Muscle layer of colon (tissue), 2 donors: ENCODE measurements around the gene CTNS.

ENCODE experiments used
- H3K27ac ChIP-seq: one replicate; pipeline ENCODE4 v1.7.0; 2013; ENCODE audit warnings: low read depth, mild to moderate bottlenecking, low read length, moderate library complexity
- H3K27me3 ChIP-seq, 2 donors: one replicate each; pipeline ENCODE4 v1.7.0; 2013; ENCODE audit warnings: low read length in 2 of 2, mild to moderate bottlenecking in 2 of 2; ENCODE audit not compliant: insufficient read depth in 2 of 2, control insufficient read depth in 1 of 2
- H3K36me3 ChIP-seq: one replicate; pipeline ENCODE4 v1.7.0; 2013; ENCODE audit warnings: mild to moderate bottlenecking, low read length; ENCODE audit not compliant: insufficient read depth
- H3K4me1 ChIP-seq: one replicate; pipeline ENCODE4 v1.7.0; 2013; ENCODE audit warnings: mild to moderate bottlenecking, low read length; ENCODE audit not compliant: insufficient read depth
- H3K4me3 ChIP-seq, 2 donors: one replicate each; pipeline ENCODE4 v1.7.0; 2013; ENCODE audit warnings: low read length in 2 of 2, low read depth in 1 of 2, mild to moderate bottlenecking in 1 of 2, moderate library complexity in 1 of 2
- H3K9ac ChIP-seq: one replicate; pipeline ENCODE4 v1.7.0; 2013; ENCODE audit warnings: low read length
- H3K9me3 ChIP-seq: one replicate; pipeline ENCODE4 v1.7.0; 2013; ENCODE audit warnings: mild to moderate bottlenecking, low read length
- donor health status: abdominal sarcoma.
- donor health status: Adenocarcinoma of cecum.

The CTNS gene

DNA sequence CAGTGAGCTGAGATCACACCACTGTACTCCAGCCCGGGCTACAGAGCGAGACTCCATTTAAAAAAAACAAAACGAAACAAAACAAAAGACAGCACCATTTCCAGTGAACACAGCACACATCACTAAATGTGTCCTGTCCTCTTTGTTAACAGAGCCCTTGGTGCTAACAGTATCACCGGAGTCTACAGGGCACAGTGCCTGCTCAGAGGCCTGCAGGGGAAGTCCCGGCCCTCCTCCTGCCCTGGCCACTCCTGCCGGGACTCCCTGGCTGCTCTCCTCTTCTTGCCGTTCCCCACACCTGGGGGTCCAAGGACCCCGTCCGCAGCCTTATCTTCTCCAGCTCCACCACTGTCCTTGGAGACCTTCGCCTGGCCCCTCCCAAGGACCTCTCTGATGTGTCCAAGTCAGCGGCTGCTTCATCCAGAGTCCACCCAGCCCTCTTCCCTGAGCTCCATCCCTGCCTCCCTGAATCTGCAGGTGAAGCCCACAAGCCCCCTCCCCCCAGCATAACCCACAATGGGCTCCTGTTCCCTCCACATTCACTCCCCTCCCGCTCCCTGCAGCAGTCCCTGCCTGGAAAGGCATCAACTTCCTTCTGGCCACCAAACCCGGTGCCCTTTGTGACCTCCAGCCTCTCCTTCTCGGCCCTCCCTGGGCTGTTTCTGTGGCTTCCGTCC lies 35.9 kb upstream of the CTNS start:
- H3K9me3 ChIP-seq: no peaks in the 10 kb centered on the region
- no peak overlapping the region for H3K4me3 ChIP-seq
- H3K36me3 ChIP-seq: no peaks in the 10 kb centered on the region
- no peak overlapping the region for H3K9ac ChIP-seq
- H3K27me3 ChIP-seq: no peaks in the 10 kb centered on the region
- H3K4me1 ChIP-seq: no peaks in the 10 kb centered on the region
- H3K27ac ChIP-seq: no peak overlapping the region

DNA sequence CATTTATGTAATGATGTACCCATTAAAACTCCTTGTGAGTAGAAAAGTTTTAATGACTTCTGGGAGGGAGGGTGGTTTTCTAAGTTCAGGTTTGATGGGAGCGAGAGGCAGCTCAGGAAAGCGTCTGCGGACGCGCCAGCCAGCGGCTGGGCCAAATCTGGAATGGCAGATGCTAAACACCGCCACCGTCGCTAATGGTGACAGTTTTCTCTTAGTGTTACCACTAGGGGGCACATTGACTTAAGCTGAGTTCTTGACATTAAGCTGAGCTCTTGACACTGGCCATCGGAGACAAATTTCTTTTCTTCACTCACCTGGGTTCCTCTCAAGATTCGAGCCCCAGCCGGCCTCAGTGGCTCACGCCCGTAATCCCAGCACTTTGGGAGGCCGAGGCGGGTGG lies 34.1 kb upstream of the CTNS start:
- no peak overlapping the region for H3K9ac ChIP-seq
- no peaks in the 10 kb centered on the region for H3K27me3 ChIP-seq
- no peak overlapping the region for H3K27ac ChIP-seq
- H3K4me1 ChIP-seq: no peaks in the 10 kb centered on the region
- H3K9me3 ChIP-seq: no peaks in the 10 kb centered on the region
- no peaks in the 10 kb centered on the region for H3K36me3 ChIP-seq
- H3K4me3 ChIP-seq: no peak overlapping the region

DNA sequence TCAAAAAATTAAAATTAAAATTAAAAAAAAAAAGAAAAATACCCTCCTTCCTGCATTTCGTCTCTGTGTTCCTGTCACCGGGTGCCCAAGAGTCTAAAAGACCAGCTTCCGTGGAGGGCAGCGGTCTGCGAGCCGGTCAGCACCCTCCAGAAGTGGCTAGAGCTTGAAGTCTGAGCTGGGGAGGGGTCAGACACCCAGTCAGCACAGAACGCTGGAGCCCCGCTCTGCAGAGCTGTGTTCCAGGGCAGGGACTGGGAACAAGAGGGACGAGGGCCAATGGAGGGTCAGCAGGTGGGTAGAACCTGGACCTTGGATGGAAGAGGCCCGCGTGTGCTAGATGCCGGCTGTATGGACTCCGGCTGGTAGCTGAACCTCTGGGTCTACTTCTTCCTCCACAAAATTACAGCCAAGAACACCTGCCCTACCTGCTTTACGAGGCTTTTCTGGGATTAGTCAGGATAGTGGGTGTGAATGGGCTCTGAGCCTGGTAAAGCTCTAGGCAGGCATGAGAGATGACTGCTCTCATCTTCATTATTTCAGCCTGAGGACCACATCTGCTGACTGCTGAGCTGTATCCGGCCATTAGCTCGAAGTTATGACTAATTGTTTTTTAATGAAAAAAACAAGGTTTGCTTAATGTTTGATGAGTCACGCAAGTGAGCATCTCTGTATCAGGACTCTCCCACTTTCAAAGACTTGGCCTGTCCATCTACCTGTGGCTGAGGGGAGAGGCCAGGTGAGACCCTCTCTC lies 33.3 kb upstream of the CTNS start:
- H3K27me3 ChIP-seq: no peaks in the 10 kb centered on the region
- no peak overlapping the region for H3K27ac ChIP-seq
- no peaks in the 10 kb centered on the region for H3K4me1 ChIP-seq

DNA sequence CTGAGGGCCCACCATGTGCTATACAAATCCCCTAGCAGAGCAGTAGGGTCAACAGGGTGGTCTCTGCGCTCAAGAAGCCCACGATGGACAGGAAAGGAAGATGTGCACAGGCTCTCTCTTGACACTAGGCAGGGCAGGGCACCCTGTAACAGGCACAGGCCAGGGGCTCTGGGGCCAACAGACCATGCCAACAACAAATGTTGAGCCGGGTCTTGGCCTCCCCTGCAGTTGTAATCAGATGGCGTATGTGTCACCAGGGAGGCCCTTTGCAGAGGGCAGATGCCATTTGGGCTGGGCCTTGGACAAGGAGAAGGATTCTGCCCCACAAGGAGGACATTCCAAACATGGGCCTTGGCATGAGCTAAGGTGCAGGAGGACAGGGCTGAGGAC lies 32.7 kb upstream of the CTNS start:
- H3K4me1 ChIP-seq: no peaks in the 10 kb centered on the region
- no peaks in the 10 kb centered on the region for H3K9me3 ChIP-seq
- no peak overlapping the region for H3K4me3 ChIP-seq
- H3K9ac ChIP-seq: no peak overlapping the region
- H3K27me3 ChIP-seq: no peaks in the 10 kb centered on the region
- H3K36me3 ChIP-seq: no peaks in the 10 kb centered on the region
- no peak overlapping the region for H3K27ac ChIP-seq

More for the DNA sequence above, 33.3 kb upstream of the CTNS start:
- H3K4me3 ChIP-seq: no peak overlapping the region
- H3K9me3 ChIP-seq: no peaks in the 10 kb centered on the region
- H3K36me3 ChIP-seq: no peaks in the 10 kb centered on the region
- no peak overlapping the region for H3K9ac ChIP-seq

DNA sequence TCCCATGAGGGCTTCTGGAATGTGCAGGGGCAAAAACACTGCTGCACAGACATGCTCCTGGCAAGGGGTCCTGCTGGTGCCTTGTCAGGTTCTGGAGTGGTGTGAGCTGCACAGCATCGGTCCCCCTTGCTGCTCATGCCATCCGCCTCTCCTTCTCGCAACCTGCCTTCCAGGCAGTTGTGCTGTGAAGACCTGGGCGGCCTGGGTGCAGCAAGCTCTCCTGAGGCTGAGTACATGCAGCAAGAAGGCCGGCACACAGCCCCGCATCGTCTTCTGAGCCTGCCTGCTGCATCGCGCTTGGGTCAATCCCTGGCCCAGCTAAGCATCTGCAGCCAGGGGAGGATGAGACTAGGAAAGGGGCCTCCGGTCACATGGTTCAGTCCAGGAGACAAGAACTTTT lies 26.9 kb upstream of the CTNS start:
- H3K27ac ChIP-seq: no peak overlapping the region
- H3K9ac ChIP-seq: no peak overlapping the region
- H3K36me3 ChIP-seq: peaks cover 20% of the 10 kb centered on the region
- no peaks in the 10 kb centered on the region for H3K9me3 ChIP-seq
- no peaks in the 10 kb centered on the region for H3K27me3 ChIP-seq
- no peaks in the 10 kb centered on the region for H3K4me1 ChIP-seq
- no peak overlapping the region for H3K4me3 ChIP-seq

DNA sequence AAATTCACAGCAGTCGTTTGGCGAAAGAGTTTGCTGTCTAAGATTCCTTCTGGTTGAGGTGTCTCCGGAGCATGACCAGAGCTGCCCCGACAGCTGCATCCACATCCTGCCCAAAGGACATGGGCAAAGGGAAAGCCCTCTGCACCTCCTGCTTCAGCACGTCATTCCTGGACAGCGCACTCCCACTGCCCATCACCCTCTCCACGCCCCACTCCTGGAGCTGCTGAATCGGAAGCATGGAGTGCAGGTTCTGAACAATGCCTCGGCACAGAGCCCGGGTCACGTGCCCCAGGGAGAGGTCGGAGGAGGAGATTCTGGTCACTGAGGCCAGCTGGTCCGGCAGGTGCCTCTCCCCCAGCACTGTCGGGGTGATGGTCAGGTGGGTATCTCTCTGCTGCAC lies 26.0 kb upstream of the CTNS start:
- no peak overlapping the region for H3K4me3 ChIP-seq
- H3K9me3 ChIP-seq: no peaks in the 10 kb centered on the region
- H3K27me3 ChIP-seq: no peaks in the 10 kb centered on the region
- no peak overlapping the region for H3K27ac ChIP-seq
- no peak overlapping the region for H3K9ac ChIP-seq
- H3K36me3 ChIP-seq: peaks cover 27% of the 10 kb centered on the region
- no peaks in the 10 kb centered on the region for H3K4me1 ChIP-seq

DNA sequence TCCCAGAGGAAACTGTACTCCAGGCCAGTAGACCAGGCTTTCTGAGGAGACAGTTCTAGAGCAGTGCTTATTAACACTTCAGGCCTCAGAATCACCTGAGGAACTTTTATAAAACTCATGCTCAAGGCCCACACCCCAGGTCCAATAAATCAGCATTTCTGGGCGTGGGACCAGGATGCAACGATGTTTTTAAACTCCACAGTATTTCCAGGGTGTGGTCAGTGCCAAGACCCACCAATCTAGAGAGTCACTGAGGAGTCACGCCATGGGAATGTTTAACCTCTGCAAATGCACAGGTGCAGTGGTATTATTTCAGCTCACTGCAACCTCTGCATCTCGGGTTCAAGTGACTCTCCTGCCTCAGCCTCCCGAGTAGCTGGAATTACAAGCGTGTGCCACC lies 23.4 kb upstream of the CTNS start:
- Histone ChIP-seq H3K9ac (no peak overlapping the region), H3K36me3 (peaks cover 41% of the 10 kb centered on the region), H3K9me3 (no peaks in the 10 kb centered on the region), H3K4me3 (no peak overlapping the region), H3K4me1 (no peaks in the 10 kb centered on the region), H3K27me3 (no peaks in the 10 kb centered on the region), H3K27ac (no peak overlapping the region)

DNA sequence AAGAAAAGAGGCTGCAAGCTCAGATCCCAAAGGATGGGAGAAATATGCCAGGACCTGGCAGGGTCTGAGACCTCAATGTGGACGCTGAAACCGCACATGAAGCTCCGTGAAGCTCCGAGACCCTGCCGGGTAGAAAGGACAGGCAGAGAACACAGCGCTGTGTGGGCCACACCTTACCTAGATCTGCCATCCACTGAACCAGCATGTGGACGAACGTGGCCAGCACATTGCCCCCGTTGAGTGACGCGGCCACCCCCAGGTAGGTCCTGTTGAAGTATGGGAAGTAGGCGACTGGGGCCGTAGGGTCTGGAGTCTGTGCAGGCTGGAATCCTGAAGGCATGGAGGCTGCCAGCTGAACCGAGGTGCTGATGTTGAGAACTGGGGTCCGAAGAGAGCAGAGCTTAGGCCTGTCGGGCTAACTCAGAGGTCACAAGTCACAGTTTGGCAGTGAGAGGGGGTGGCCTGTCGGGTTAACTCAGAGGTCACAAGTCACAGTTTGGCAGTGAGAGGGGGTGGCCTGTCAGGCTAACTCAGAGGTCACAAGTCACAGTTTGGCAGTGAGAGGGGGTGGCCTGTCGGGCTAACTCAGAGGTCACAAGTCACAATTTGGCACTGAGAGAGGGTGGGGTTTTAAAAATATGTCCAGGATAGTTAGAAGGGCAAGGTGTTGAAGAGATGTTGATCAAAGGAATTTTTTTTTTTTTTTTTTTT lies 21.2 kb upstream of the CTNS start:
- Histone ChIP-seq H3K9me3 (no peaks in the 10 kb centered on the region), H3K4me3 (no peak overlapping the region), H3K36me3 (peaks cover 42% of the 10 kb centered on the region), H3K4me1 (no peaks in the 10 kb centered on the region), H3K9ac (no peak overlapping the region), H3K27me3 (no peaks in the 10 kb centered on the region), H3K27ac (no peak overlapping the region)

DNA sequence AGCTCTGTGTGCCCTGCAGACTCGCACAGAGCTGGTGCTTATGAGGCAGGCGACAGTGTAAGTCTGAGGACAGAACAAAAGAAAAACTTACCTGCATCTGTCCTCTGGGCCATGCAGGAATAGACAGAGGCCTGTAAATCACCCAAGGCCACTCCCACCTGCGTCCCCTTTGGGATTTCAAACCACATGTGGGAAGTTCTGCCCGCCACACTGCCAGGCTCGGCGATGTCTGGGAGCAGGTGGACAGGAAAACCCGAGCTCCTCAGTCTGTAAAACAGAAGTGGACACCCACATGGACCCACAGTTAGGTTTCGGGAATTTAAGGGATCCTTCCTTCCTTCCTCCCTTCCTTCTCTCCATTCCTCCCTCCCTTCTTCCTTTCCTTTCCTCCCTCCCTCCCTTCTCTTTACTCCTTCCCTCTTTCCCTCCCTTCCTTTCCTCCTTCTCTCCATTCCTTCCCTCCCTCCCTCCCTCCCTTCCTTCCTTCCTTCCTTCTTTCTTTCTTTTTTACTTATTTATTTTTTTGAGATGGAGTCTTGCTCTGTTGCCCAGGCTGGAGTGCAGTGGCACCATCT lies 15.3 kb upstream of the CTNS start:
- Histone ChIP-seq H3K9ac (no peak overlapping the region), H3K36me3 (peaks cover 56% of the 10 kb centered on the region), H3K9me3 (no peaks in the 10 kb centered on the region), H3K4me1 (no peaks in the 10 kb centered on the region), H3K27ac (no peak overlapping the region), H3K4me3 (no peak overlapping the region), H3K27me3 (no peaks in the 10 kb centered on the region)

DNA sequence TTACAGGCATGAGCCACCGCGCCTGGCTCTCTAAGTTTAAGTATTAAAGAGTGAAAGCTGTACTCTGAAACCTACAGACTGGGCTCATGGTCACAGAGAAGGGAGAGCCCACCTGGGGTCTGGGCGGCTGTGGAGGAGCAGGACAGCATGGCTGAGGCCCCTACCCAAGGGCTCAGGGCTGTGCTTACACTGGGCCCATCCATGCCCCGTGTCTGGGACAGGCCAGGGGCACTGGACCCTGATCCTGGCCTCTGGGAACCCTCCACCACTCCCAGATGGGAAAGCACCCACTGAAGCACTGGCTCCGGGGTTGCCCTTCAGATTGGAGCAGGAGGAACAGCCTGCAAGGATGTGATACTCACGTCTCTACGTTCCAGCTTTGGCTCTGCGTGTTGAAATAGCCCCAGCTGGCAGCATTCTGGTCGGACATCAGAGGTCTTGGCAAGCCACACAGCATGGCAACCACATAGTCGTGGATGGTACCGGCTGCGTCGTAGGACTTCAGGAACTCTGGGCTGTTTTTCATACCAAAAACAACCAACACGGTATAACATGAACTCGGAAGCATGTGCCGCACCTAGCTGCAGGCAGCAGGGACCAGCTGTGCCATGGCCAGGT lies 13.5 kb upstream of the CTNS start:
- Histone ChIP-seq H3K4me3 (no peak overlapping the region), H3K9ac (no peak overlapping the region), H3K4me1 (no peaks in the 10 kb centered on the region), H3K27me3 (no peaks in the 10 kb centered on the region), H3K27ac (no peak overlapping the region), H3K9me3 (no peaks in the 10 kb centered on the region), H3K36me3 (peaks cover 45% of the 10 kb centered on the region)
